HEK293 (cell line): ENCODE data around the gene RGR.

ENCODE experiments used
- CTCF ChIP-seq: fragments of 450-650 bp; formaldehyde crosslinking; IDR thresholded peaks from 2 replicates; pipeline ENCODE4 v1.5.1; 2016; ENCODE audit warnings: missing biosample characterization, missing genetic modification characterization
- HOXC10 ChIP-seq: sonication (generic); formaldehyde crosslinking; IDR thresholded peaks from 2 replicates; pipeline ENCODE4 v1.8.1; 2023; ENCODE audit warnings: mild to moderate bottlenecking, missing genetic modification reagents
- TCF7L2 ChIP-seq: IDR thresholded peaks from 2 replicates; pipeline ENCODE4 v1.6.1; 2011; ENCODE audit warnings: low read depth, mild to moderate bottlenecking, inconsistent platforms, low read length, moderate library complexity, borderline replicate concordance
- ZNF157 ChIP-seq: fragments of 450-650 bp; formaldehyde crosslinking; IDR thresholded peaks from 2 replicates; pipeline ENCODE4 v1.5.1; 2016; ENCODE audit warnings: missing biosample characterization, missing genetic modification characterization
- ZNF19 ChIP-seq: fragments of 450-650 bp; formaldehyde crosslinking; IDR thresholded peaks from 2 replicates; pipeline ENCODE4; 2016; ENCODE audit warnings: missing biosample characterization, missing genetic modification characterization, low read depth
- ZNF513 ChIP-seq: fragments of 450-650 bp; IDR thresholded peaks from 2 replicates; pipeline ENCODE4 v1.5.1; 2018; ENCODE audit warnings: missing biosample characterization, missing genetic modification characterization
- TF ChIP-seq, protein P1 (sequence below): fragments of 450-650 bp; formaldehyde crosslinking; IDR thresholded peaks from 2 replicates; pipeline ENCODE4 v1.5.1; 2016; ENCODE audit warnings: missing biosample characterization, missing genetic modification characterization, borderline replicate concordance
- TF ChIP-seq, protein P2 (sequence below): fragments of 450-650 bp; formaldehyde crosslinking; IDR thresholded peaks from 2 replicates; pipeline ENCODE4 v1.5.1; 2016; ENCODE audit warnings: missing biosample characterization, missing genetic modification characterization

- TF ChIP-seq TCF7L2 (no peak), ZNF157 (tag by site-specific recombination) (no peak), CTCF (tag by site-specific recombination) (no peak), ZNF513 (tag by site-specific recombination) (no peak), HOXC10 (CRISPR knock-in tag) (no peak), ZNF19 (tag by site-specific recombination) (no peak)
- TF ChIP-seq, protein P1, sequence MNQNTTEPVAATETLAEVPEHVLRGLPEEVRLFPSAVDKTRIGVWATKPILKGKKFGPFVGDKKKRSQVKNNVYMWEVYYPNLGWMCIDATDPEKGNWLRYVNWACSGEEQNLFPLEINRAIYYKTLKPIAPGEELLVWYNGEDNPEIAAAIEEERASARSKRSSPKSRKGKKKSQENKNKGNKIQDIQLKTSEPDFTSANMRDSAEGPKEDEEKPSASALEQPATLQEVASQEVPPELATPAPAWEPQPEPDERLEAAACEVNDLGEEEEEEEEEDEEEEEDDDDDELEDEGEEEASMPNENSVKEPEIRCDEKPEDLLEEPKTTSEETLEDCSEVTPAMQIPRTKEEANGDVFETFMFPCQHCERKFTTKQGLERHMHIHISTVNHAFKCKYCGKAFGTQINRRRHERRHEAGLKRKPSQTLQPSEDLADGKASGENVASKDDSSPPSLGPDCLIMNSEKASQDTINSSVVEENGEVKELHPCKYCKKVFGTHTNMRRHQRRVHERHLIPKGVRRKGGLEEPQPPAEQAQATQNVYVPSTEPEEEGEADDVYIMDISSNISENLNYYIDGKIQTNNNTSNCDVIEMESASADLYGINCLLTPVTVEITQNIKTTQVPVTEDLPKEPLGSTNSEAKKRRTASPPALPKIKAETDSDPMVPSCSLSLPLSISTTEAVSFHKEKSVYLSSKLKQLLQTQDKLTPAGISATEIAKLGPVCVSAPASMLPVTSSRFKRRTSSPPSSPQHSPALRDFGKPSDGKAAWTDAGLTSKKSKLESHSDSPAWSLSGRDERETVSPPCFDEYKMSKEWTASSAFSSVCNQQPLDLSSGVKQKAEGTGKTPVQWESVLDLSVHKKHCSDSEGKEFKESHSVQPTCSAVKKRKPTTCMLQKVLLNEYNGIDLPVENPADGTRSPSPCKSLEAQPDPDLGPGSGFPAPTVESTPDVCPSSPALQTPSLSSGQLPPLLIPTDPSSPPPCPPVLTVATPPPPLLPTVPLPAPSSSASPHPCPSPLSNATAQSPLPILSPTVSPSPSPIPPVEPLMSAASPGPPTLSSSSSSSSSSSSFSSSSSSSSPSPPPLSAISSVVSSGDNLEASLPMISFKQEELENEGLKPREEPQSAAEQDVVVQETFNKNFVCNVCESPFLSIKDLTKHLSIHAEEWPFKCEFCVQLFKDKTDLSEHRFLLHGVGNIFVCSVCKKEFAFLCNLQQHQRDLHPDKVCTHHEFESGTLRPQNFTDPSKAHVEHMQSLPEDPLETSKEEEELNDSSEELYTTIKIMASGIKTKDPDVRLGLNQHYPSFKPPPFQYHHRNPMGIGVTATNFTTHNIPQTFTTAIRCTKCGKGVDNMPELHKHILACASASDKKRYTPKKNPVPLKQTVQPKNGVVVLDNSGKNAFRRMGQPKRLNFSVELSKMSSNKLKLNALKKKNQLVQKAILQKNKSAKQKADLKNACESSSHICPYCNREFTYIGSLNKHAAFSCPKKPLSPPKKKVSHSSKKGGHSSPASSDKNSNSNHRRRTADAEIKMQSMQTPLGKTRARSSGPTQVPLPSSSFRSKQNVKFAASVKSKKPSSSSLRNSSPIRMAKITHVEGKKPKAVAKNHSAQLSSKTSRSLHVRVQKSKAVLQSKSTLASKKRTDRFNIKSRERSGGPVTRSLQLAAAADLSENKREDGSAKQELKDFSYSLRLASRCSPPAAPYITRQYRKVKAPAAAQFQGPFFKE = no peak
- TF ChIP-seq, protein P2, sequence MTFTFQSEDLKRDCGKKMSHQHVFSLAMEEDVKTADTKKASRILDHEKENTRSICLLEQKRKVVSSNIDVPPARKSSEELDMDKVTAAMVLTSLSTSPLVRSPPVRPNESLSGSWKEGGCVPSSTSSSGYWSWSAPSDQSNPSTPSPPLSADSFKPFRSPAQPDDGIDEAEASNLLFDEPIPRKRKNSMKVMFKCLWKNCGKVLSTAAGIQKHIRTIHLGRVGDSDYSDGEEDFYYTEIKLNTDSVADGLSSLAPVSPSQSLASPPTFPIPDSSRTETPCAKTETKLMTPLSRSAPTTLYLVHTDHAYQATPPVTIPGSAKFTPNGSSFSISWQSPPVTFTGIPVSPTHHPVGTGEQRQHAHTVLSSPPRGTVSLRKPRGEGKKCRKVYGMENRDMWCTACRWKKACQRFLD (tag by site-specific recombination) = no peak
These were observed 43.2 kb upstream of the RGR start for GRCh38 chr10:84201682-84202081.
